ENCODE measurements around the gene TGFB2.

Gene TGFB2

DNA sequence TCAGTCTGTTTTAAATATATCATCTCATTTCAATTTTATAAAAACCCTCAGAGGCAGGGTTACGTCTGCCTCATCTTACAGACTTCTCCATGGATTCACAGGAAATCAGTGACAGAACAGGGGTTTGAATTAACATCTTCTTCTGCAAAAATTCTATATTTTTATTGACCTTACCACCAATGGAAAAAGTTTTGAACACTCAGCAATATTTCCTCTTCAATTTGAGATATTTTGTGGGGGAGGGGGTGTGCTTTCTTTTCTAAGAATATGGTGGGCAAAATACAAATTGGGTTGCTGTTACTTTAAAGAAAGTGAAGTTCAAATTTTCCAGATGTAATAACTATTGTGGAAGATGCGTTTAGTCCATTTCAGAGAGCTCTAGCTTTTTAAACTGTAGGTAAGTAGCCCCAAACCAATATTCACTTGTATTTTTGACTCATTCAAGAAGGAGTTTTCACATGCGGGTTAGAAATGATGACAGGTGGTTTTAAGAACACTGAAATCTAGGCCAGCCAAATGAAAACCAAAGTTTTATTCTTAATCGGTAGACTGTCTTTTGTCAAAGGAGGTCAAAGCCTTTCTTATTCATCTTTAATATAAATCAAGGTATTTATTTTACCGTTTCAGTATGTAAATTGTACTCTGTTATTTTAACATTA lies 17.4 kb downstream of the TGFB2 start:
- DNase-seq (ENCODE audit: low spot score), result no peak

DNA sequence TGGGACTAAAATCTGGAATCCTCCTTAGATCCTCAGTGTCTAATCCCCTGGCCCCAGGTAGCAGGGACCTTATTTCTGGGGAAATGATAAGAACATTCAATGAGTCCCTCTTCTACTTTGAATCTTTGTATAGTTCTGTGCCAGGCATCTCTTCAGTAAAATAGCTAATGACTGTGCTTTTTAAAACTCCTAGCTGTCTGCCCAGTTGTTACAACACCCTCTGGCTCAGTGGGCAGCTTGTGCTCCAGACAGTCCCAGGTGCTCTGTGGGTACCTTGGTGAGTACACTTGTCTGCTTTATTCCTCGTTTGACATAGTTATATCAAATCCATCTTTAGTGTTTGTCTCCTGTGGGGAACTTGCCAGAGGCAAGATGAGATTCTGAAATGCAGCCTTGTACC lies 18.0 kb downstream of the TGFB2 start:
- no peak for DNase-seq (ENCODE audit: low spot score)

- DNase-seq (ENCODE audit: low spot score), result no peak
Measured at GRCh38 chr1:218364028-218364710, 19.0 kb downstream of the TGFB2 start.

DNA sequence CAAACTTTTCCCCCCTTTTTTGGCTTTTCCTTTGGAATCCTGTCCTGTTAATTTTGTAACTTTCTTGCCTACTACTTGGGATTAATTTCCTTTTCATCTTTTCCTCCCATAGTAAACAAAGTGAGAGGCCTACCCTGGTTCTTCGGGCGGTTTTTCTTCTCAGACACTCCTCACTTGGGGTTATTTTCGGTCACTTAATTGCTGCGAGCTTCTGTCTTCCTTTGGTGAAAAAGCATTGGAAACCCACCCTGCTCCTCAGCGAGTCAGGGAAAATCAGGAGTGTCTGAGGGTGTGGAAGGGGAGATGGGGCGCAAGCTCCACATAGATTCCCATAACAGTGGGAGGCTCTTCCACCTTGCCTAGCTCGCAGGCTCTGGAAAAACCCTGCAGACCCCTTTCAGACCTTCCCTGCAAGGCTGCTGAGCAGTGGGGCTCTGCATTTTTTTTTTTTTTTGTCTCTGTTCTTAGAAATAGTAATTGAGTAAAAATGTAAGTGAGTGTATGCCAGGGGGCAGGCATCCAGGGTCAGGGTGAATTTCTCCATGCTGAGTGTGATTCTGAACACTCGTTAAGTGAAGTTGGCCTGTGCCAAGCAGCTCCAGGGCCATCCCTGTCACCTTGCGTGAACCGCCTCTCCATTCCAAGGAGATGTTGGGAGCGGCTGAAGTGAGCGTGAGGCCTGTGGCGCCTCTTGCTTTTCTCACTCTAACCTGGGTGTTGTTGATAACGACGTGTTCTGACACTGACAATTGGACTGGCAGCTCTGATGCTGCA lies 20.3 kb downstream of the TGFB2 start:
- DNase-seq (ENCODE audit: low spot score), result no peak

DNA sequence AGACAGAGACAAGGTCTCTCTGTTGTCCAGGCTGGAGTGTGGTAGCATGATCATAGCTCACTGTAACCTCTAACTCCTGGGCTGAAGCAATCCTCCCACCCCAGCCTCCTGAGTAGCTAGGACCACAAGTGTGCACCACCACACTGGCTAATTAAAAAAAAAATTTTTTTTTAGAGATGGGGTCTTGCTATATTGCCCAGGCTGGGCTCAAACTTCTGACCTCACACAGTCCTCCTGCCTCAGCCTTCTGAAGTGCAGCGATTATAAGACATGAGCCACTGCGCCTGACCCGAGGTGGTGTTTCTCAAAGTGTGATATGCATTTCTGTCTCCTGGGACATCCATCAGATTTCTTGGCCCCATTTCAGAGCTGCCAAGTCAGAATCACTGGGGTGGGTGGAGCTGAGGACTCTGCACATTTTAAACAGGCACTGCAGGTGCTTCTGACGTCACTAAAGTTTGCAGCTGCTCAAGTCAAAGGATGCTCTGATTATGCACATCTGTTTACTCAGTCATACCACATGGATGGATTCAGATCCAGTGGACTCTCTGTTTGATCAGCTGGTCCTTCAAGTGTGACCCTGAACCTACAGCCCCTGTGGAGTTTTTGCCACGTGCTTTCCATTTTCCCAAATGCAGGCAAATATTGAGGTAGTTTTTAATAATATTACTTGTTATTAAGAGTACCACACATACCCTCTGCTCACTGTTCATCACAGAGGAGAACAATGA lies 21.4 kb downstream of the TGFB2 start:
- DNase-seq (ENCODE audit: low spot score), result no peak

DNA sequence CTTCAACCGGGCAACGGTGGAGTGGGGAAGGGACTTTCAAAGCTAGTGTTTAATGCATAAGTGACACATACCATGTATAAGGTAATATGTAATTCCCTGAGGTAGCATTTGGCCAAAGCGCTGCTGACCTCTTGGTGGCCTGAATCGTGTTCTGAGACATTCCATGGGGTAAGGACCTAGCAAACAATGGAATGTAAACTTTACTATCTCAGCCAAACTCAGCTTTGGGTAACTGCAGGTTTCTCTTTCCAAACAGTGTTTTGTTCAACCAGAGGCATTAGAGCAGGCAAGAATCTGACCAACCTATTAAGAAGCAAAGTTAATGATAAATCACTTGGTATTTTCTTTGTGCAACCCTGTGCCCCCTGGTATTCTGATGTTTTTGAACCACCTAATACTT lies 22.0 kb downstream of the TGFB2 start:
- no peak for DNase-seq (ENCODE audit: low spot score)

DNA sequence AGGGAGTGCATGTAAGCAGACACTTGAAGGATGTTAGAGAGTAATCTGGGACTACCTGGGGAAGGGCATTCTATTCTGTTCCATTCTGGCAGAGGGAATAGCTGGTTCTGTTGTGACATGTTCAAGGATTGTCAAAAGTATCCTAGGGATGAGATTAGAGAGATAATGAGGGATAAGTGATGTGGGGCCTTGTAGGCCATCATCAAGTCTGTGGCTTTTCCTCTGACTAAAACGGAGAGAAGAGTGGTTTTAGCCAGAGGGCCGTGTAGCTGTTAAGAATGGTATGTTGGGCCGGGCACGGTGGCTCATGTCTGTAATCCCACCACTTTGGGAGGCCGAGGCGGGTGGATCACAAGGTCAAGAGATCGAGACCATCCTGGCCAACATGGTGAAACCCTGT lies 23.6 kb downstream of the TGFB2 start:
- DNase-seq (ENCODE audit: low spot score), result no peak

GRCh38 chr1:218369688-218370511 lies 24.8 kb downstream of the TGFB2 start:
- DNase-seq (ENCODE audit: low spot score), result peak; percentile 72

DNA sequence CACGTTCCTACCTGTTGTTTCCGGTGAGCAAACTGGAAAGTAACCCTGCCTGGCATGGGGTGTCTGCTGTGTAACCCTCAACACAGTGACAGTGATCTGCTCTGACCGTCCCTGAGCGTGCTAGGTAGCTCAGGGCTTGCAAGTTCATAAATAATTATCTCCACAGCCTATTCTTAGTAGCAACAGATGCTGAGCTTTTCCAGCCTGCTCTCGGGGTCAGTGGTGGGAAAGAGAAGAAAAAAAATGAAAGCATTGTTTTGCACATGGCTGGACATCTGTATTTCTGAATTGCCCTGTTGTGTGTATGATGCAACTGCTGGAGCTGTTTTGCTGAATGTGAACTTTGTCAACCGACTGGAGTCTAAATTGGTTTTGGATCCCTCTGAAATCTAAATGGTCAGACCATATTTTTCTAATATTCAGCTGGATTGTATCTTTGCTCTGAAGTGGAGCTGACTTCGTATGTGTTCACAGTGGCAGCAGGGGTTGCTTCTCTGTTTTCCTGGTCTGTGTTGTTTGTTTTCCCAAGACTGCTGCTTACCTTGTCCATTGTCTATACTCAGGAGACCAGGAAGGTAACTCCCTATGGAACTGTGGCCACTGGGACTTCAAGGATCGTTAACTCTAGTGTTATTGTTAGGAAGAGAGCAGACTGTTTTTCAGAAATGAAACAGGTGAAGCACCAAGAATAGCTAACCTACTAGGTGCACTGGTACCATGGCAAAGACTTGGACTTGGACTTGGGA lies 27.0 kb downstream of the TGFB2 start:
- peak; percentile 85 for DNase-seq (ENCODE audit: low spot score)

- DNase-seq (ENCODE audit: low spot score), result peak; percentile 79
Measured at GRCh38 chr1:218374401-218375353, 29.5 kb downstream of the TGFB2 start.

DNA sequence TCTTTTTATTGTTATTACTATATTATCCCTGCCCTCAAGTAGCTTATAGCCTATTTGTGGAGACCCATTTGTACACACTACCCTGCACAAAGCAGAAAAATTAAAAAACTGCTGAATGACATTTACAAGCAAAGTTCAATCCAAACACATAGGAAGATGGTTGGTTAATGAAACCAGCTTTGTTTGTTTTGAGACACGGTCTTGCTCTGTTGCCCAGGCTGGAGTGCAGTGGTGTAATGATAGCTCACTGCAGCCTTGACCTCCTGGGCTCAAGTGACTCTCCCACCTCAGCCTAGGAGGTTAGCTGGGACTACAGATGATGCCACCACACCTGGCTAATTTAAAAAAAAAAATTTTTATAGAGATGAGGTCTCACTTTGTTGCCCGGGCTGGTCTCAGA lies 31.6 kb downstream of the TGFB2 start:
- no peak for DNase-seq (ENCODE audit: low spot score)

- DNase-seq (ENCODE audit: low spot score), result peak; percentile 80
Measured at GRCh38 chr1:218377143-218377660, 32.1 kb downstream of the TGFB2 start.

DNA sequence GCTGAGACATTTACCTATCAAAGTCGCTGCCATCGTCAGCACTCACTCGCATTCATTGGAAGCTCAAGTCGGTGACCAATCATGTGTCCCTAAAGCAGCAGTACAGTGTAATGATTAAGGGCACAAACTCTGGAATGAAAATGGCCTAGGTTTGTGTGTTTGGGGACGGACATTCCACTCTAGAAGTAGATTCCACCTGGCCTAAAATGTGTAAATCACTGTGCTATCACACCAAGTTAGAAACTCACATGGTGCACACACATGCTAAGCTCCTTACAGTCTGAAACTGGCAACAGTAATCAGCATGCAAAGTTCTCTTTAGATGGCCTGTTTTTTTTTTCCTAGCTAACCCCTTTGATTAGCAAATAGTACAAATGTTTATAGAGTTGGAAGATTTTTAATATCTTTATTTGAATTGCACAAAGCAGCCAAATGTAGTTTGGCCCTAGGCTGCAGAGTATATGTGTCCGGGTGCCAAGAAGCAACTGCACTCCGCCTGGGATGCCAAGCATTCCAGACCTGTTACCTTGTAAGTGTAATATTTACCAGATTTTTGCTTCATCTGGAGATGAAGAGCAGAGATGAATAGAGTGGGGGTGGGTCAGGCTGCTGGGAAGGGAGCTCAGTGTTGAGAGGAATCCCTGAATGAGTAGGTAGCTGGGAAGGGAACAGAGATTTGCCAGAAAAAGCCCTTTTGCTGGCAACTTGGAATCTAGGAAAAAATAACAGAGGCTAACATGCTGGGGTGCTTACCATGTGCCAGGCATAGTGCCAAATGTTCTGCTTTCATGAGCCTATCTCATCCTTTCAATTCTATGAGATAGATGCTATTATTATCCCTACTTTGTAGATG lies 35.2 kb downstream of the TGFB2 start:
- no peak for DNase-seq (ENCODE audit: low spot score)

- no peak for DNase-seq (ENCODE audit: low spot score)
Measured at GRCh38 chr1:218382261-218382660, 37.1 kb downstream of the TGFB2 start.

DNA sequence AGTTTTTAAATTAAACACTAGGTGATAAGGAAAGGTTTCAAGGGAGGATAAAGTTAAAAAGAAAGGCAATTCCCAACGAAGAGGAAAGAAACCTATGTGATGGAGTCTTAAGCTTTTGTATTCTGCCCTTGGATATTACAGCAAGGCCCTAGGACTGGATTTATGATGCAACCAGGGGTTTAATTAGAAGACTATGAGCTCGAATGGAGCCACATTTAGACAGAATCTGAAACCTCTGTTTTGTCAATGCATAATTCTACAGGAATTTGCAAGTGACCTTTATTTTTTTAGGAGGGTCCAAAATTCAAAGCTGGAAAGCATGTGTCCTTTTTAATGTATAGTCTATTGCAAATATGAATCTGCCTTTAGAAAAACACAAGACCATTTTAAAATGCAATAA lies 37.9 kb downstream of the TGFB2 start:
- DNase-seq (ENCODE audit: low spot score), result no peak

- no peak for DNase-seq (ENCODE audit: low spot score)
Measured at GRCh38 chr1:218383681-218384080, 38.5 kb downstream of the TGFB2 start.

DNA sequence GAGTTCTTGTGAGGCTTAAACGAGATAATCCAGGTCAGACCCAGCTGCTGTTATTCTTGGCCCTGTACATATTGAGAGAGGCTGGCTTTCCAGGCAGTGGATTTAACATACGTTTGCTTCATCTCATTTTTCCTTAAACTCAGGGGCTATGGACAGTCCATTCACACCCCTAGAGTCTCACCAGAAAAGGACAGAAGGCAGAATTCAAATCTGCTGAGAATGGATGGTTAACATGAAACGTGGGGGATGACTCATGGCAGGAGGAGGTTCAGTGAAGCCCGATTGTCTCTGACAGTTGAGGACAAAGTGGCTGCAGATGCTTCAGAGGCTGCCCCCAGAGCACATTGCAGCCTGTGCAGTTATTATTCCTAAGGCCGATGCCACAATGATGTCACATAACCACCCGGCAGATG lies 39.5 kb downstream of the TGFB2 start:
- no peak for DNase-seq (ENCODE audit: low spot score)

- no peak for DNase-seq (ENCODE audit: low spot score)
Measured at GRCh38 chr1:218388591-218388990, 43.5 kb downstream of the TGFB2 start.

GRCh38 chr1:218390618-218391017 lies 45.5 kb downstream of the TGFB2 start:
- DNase-seq (ENCODE audit: low spot score), result no peak
